ENCODE data around the gene C16orf46. TPM values are rescaled to one million over a fixed set of nuclear protein-coding genes. Genes with fewer than 3 reads are reported as not detected.
A peak's percentile ranks its signal among the peaks of the same experiment; 100 is the strongest.

C16orf46 gene
- total and polyA plus RNA-seq, 9 of the 15 experiments (the other 6 are each of a cell fraction or from before 2014, with no cell fraction given) = 0.10 to 0.98 (median 0.41) TPM; not detected in 1

GRCh38 chr16:81035398-81035974 lies 41.6 kb downstream of the C16orf46 start, which contains the start of gene ATMIN (continued):
- TF ChIP-seq ZNF512 (tag; IDR thresholded peaks at IDR 0.05) = no peak
- TF ChIP-seq MAFF (IDR thresholded peaks at IDR 0.05; ENCODE audit: low read length) = no peak
- no peak for TF ChIP-seq HNRNPUL1 (IDR thresholded peaks at IDR 0.05; ENCODE audit: low read length)
- TF ChIP-seq ZNF197 (CRISPR knock-in tag; IDR thresholded peaks at IDR 0.05; ENCODE audit: low read depth) = no peak
- TF ChIP-seq ZNF146 (CRISPR knock-in tag; IDR thresholded peaks at IDR 0.05; ENCODE audit: unreplicated experiment) = no peak
- TF ChIP-seq, protein P1, sequence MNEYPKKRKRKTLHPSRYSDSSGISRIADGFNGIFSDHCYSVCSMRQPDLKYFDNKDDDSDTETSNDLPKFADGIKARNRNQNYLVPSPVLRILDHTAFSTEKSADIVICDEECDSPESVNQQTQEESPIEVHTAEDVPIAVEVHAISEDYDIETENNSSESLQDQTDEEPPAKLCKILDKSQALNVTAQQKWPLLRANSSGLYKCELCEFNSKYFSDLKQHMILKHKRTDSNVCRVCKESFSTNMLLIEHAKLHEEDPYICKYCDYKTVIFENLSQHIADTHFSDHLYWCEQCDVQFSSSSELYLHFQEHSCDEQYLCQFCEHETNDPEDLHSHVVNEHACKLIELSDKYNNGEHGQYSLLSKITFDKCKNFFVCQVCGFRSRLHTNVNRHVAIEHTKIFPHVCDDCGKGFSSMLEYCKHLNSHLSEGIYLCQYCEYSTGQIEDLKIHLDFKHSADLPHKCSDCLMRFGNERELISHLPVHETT (CRISPR knock-in tag; conservative IDR thresholded peaks at IDR 0.05 in 1 of 2, IDR thresholded peaks at IDR 0.05 in 1 of 2) = 0 out of 4 replicates have a peak, but pooled peaks of 1 of the 2 experiments have one; percentile 36
- TF ChIP-seq, protein P2, sequence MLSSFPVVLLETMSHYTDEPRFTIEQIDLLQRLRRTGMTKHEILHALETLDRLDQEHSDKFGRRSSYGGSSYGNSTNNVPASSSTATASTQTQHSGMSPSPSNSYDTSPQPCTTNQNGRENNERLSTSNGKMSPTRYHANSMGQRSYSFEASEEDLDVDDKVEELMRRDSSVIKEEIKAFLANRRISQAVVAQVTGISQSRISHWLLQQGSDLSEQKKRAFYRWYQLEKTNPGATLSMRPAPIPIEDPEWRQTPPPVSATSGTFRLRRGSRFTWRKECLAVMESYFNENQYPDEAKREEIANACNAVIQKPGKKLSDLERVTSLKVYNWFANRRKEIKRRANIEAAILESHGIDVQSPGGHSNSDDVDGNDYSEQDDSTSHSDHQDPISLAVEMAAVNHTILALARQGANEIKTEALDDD (IDR thresholded peaks at IDR 0.05) = no peak
- no peak for TF ChIP-seq SMARCC2 (IDR thresholded peaks at IDR 0.05; ENCODE audit: low read depth)
- no peak for TF ChIP-seq ZKSCAN8 (CRISPR knock-in tag; IDR thresholded peaks at IDR 0.05)
- no peak for TF ChIP-seq PHB (CRISPR knock-in tag; IDR thresholded peaks at IDR 0.05)
- no peak for TF ChIP-seq FOXP4 (CRISPR knock-in tag; IDR thresholded peaks at IDR 0.05; ENCODE audit: borderline replicate concordance)
- no peak for TF ChIP-seq HDAC2 (IDR thresholded peaks at IDR 0.05)
- no peak for TF ChIP-seq ILK (tag; IDR thresholded peaks at IDR 0.05; ENCODE audit: borderline replicate concordance, low read depth)
- TF ChIP-seq ZNF79 (CRISPR knock-in tag; IDR thresholded peaks at IDR 0.05; ENCODE audit: low read depth) = no peak
- 0 out of 4 replicates have a peak, but pooled peaks of 1 of the 2 experiments have one; percentile 6 for TF ChIP-seq TEAD1 (CRISPR knock-in tag; IDR thresholded peaks at IDR 0.05)
- TF ChIP-seq SLC30A9 (CRISPR knock-in tag; IDR thresholded peaks at IDR 0.05) = no peak
- TF ChIP-seq NR2F6 (CRISPR knock-in tag; IDR thresholded peaks at IDR 0.05) = no peak
- TF ChIP-seq NBN (IDR thresholded peaks at IDR 0.05; ENCODE audit: low read depth) = no peak
- TF ChIP-seq, protein P3, sequence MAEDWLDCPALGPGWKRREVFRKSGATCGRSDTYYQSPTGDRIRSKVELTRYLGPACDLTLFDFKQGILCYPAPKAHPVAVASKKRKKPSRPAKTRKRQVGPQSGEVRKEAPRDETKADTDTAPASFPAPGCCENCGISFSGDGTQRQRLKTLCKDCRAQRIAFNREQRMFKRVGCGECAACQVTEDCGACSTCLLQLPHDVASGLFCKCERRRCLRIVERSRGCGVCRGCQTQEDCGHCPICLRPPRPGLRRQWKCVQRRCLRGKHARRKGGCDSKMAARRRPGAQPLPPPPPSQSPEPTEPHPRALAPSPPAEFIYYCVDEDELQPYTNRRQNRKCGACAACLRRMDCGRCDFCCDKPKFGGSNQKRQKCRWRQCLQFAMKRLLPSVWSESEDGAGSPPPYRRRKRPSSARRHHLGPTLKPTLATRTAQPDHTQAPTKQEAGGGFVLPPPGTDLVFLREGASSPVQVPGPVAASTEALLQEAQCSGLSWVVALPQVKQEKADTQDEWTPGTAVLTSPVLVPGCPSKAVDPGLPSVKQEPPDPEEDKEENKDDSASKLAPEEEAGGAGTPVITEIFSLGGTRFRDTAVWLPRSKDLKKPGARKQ (CRISPR knock-in tag; IDR thresholded peaks at IDR 0.05) = no peak
- TF ChIP-seq SMARCA5 (IDR thresholded peaks at IDR 0.05) = no peak
- no peak for TF ChIP-seq PTBP1 (IDR thresholded peaks at IDR 0.05; ENCODE audit: low read depth, low read length)
- TF ChIP-seq ZBTB1 (CRISPR knock-in tag; IDR thresholded peaks at IDR 0.05; ENCODE audit: borderline replicate concordance, low read depth) = no peak
